22Rv1 (cell line): ENCODE measurements around the gene ITPR3.

Experiments
- H3K27ac ChIP-seq: fragments of 450-650 bp; 2 replicates; pipeline ENCODE4 v1.5.1; 2017
- CTCF ChIP-seq: fragments of 450-650 bp; IDR thresholded peaks from 2 replicates; pipeline ENCODE4 v1.5.1; 2017; ENCODE audit warnings: mild to moderate bottlenecking
- ZFX ChIP-seq: fragments of 450-650 bp; IDR thresholded peaks from 2 replicates; pipeline ENCODE4 v1.6.1; 2017; ENCODE audit warnings: antibody characterized with exemption, borderline replicate concordance

The ITPR3 gene

GRCh38 chr6:33710296-33711121 is 89.4 kb downstream of the ITPR3 start:
- peak overlapping the region; percentile 91 for H3K27ac ChIP-seq
- TF ChIP-seq ZFX, result no peak
- TF ChIP-seq CTCF, result no peak

- H3K27ac ChIP-seq, result peak within 1 kb of the TSS; percentile 91
- TF ChIP-seq CTCF, result peak; percentile 90
- TF ChIP-seq ZFX, result no peak
Measured at GRCh38 chr6:33711140-33712129, 90.3 kb downstream of the ITPR3 start, which contains the start of gene UQCC2. Gene UQCC2 (minus strand): TSS chr6:33711700. CDS start chr6:33711686, 14 bp downstream.

GRCh38 chr6:33712914-33713313 is 91.8 kb downstream of the ITPR3 start:
- peak overlapping the region; percentile 63; the same call in 1 of the 2 replicates for H3K27ac ChIP-seq
- no peak for TF ChIP-seq CTCF
- no peak for TF ChIP-seq ZFX

GRCh38 chr6:33713786-33714185 is 92.7 kb downstream of the ITPR3 start:
- no peak for TF ChIP-seq CTCF
- TF ChIP-seq ZFX, result no peak
- peak overlapping the region; percentile 63 for H3K27ac ChIP-seq

- TF ChIP-seq ZFX (no peak), CTCF (peak; percentile 37)
Measured at GRCh38 chr6:33714385-33715040, 93.4 kb downstream of the ITPR3 start.

GRCh38 chr6:33716379-33716778 is 95.3 kb downstream of the ITPR3 start:
- peak overlapping the region; percentile 55; the same call in 1 of the 2 replicates for H3K27ac ChIP-seq
- no peak for TF ChIP-seq ZFX
- TF ChIP-seq CTCF, result no peak

More at GRCh38 chr6:33714385-33715040, 93.4 kb downstream of the ITPR3 start:
- H3K27ac ChIP-seq, result peak overlapping the region; percentile 63
